HG03432 (cell line): Measurements from ENCODE around the gene CLCN7.
"Not testable (repeated sequence)": the region's sequence is repeated elsewhere in the genome, so short reads cannot be mapped to it uniquely, and the experiment has no call there.

Experiments used
- ATAC-seq: cut with Tn5 transposase; IDR thresholded peaks from one replicate; pipeline ENCODE4 v1.9.1; 2021; ENCODE audit warnings: mild to moderate bottlenecking, moderate library complexity; ENCODE audit not compliant: unreplicated experiment

Gene CLCN7

DNA sequence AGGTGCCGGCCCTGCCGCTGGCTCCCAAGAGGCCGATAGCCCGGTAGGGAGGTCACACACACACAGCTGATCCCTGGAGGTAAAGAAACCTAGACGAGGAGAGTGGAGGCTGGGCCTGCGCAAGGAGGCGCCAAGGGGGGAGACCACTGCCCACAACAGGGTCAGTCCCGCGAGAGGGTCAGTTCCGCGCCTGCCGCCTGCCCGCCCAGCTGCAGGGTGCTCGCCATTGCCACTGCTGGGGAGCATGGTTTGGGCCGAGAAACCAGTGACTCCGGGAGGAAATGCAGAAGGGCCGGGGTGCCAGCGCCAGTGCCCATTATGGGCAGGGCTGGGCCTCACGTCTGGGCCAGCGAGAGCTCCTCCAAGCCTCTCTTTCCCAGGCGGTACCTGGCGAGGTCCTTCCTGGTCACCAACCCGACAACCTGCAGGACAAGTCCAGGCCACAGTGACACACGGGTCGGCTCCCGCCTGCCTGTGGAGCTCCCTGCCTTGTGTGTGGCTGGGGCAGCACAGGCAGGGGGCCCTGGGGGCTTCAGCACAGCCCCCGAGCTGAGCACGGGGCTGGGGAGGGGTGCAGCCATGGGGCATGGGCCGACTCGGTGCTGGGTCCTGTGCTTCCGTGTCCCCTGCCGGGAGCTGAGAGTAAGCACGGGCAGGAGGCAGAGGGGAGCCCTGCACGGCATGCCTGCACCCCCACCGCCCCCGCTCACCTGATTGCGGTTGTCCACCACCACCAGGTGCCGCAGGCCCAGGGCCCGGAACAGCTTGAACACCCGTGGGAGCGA is 28.3 kb downstream of the CLCN7 start:
- no peak for ATAC-seq

DNA sequence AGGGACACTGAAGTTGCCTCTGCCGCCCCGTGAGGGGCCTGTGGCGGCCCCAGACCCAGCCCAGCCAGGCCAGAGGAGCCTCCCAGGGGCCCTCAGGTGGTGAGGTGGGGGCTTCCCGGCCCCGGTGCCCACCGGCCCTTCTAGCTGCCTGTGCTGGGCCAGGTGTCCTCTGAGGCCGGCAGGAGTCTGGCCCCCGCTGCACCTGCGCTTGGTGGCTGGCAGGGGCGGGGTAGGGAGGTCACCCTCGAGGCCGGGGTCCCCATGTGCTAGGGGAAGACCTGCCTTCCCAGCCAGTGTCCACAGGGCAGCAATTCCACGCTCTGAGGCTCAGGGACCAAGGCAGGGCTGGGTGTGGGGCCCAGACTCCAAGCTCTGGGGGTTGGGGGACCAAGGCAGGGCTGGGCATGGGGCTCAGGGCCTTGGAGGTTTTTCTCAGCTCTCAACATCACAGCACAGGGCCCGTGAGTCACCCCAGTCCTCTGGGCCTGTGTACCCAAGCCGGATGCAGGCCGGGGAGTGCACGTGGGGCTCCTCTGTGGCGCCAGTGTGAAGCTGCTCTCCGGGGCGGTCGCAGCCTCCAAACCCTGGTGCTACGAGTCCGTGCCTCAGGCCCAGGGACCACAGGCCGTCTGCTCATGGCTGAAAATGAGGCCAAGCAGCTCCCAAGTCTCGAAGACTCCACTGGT is 29.2 kb downstream of the CLCN7 start:
- no peak for ATAC-seq

DNA sequence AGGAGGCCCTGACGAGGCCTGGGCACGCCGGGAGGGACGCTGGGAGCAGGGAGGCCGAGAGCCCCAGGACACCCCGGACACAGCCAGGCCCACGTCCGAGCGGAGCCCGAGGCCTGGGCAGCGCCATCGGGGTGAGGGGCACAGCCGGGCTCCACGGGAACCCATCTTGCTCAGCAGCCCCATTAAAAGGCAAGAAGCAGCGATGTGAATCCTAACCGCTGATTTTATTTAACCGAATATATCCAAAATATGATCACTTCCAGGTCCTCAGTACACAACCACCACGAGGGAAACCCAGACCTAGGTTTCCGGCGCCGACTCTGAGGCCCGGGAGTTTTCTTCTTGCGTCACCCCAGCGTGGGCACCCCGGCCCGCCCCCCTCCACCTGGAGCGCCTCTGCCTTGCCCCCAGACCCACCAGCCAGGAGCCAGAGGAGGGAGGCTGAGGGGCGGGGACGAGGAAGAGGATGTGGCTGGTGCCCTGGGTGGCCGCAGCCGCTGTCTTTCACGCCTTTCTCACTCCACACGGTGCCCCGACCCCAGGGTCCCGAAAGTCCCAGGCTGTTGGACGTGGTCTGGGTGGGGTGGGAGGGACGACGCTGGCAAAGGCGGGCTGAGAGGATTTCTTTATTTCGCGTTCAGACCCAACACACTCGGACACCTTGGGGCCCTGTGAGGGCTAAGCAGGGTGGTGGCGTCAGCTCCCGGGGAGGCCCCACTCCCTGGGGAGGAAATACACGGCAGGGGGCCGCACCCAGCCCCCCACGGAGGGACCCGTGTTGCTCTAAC is 29.9 kb downstream of the CLCN7 start:
- ATAC-seq, result no peak

DNA sequence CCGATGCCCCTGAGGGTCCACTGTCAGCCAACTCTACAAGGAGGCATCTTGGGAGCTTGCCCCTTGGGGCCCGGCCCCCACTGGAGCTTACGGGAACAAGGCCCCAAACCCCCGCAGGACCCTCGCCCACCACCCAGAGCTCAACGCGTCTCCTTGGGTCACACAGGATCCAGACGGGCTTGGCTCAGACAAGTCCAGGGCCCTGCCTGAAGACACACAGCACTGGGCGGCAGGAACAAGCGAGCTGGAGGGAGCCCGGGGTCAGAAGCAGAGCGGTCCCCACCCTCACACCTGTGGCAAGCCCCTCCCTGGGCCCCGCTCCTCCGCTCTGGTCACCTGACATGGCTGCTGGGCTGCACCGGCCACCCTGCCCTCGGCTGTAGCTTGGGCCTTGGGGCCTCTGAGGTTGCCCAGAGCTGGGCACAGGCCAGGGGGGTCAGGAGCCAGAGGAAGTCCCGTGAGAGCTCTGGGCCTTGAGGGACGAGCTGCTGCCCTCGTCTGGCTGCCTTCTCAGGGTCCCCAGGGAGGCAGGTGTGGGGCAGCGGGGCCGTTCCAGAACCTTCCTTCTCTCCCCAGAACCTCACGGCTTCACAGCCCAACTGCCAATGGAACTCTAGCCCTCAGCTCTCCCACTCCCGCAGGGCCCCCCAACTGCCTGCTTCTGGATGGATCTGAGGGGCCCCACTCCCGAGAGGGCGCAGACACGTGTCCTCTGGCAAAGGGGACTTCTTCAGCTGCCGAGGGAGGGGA is 30.7 kb downstream of the CLCN7 start, which contains the start of gene CCDC154:
Gene CCDC154, minus strand, starts transcription at position 577 of the 750 bp plus-strand sequence. Its CDS starts 234 bp downstream, at position 343.
- no peak for ATAC-seq

DNA sequence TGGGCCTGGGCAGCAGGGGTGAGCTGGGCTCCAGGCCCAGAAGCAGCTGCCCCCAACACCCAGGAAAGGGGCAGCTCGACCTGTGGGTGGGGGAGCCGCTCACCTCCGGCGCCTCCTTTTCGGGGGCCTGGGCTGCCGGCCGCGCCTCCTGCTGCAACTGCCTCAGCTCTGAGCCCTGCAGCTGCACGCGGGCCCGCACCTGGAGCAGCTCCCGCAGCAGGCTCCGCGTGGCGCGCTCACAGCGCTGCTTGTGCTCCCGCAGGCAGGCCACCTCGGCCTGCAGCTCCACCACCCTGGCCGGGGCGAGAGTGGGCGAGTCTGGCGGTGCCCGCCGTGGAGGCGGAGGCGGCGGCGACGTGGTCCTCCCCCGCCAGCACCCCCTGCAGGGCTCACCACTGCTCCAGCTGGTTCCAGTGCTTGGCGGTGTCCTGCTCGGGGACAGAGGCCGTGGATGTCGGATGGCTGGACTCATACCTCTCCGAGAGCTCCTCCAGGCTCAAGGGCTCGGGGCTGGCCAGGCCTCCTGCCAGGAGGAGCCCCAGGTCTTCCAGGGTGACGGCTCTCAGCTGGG is 31.3 kb downstream of the CLCN7 start:
- ATAC-seq, result no peak

DNA sequence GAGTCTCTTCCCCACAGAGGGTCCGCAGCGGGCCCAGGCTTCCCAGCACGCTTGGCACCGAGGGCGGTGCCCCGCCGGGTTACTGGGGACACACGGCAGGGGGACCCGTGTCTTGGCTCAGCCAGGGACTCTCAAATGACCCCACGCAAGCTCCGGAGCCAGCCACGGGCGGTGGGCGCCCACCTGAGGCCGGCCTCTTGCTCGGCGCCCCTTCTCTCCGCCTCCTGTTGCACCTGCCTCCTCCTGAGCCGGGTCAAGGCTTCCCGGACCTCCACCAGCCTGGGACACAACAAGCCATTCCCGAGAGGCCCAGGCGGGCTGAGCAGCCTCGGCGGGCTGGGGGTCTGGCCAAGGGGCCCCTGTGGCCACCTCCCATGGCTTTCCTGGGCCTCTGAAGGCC is 32.1 kb downstream of the CLCN7 start:
- no peak for ATAC-seq

DNA sequence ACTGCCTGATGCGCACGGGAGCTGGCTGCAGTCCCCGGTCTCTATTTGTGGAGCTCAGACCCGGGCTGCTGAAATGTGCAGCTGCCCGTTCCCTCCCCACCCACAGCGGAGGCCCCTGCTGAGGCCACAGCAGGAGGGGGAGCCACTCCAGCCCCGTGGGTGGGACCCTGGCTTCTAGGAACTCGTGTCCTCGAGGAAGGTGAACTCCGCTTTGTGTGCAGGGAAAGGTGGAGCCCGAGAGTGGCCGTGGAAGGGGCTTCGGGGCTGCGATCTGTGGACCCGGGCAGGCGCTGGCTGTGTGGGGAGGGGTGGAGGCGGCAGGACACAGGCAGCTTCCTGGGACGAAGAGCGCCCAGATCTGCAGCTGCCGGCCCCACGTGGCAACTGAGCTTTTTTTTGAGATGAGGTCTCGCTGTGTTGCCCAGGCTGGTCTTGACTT is 33.4 kb downstream of the CLCN7 start:
- no peak for ATAC-seq

DNA sequence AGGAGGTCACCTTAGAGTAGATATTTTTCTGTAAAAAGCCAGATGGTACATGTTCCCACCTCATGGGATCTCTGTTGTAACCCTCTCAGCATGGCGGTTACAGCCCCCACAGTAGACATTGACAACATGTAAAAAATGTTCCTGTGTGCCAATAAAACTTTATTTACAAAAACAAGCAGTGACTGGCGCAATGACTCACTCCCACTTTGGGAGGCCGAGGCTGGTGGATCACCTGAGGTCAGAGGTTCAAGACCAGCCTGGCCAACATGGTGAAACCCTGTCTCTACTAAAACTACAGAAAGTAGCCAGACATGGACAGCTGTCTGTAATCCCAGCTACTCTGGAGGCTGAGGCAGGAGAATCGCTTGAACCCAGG is 35.1 kb downstream of the CLCN7 start:
- ATAC-seq, result not testable (repeated sequence)

DNA sequence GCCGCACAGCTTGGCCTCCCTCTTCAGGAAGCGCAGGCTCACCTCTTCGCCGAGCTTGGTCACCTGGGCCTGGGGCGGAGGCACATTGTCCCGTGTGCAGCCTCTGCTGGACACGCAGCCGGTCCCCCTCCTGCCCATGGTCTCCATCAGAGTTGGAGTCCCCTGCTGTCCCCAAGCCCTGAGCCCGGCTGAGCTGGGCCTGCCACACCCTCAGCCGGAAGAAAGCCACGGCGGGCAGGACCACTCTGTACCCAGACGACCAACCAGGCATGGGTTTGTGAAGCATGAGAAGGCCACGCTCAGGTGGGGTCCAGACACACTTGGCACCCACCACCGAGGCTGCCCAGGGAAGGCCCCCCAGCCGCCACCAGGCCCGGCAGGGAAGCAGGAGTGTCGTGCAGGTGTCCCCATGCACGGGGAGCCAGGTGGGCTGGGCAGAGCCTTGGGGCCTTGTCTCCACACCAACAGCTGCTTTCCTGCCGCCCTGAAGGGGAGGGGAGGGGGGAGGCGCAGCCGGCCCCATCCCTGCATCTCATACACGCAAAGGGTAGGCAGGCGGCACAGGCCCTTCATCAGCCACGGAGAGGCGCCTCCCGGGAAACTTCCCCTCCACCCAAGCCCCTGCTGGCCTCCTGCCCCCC is 35.6 kb downstream of the CLCN7 start:
- ATAC-seq, result no peak

DNA sequence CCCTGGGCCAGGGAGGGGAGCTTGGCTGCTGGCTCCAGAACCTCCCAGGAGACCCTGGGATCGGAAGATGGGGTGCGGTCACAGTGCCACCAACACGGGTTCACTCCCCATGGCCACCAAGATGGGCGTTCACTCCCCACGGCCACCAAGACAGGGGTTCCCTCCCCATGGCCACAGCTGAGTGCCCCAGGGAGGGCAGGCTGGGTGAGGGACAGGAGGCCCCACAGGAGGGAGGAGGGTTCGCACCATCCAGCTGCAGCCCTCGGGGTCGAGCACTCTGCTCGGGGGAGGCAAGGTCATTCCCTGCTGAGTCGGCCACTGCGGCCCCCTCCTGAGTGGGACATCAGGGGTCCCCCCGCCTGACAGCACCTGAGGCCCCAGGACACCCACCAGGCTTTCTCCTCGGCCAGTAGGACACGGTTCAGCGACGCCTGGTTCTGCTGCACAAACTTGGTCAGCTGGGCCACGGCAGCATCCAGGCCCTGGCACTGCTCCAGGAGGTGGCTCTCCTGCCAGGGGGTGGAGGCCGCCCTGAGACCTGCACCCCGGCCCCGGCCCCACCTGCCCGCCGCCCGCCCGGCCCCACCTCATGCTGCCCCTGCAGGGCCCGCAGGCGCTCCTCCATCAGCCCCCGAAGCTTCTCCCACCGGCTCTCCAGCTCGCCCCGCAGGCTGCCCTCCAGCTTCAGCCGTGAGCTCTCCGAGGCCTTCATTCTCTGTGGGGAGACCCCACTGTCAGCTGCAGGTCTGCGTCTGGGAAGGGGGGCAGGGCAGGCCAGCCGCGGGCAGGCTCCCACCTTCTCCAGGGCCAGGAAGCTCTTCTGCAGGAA is 36.4 kb downstream of the CLCN7 start:
- no peak for ATAC-seq

DNA sequence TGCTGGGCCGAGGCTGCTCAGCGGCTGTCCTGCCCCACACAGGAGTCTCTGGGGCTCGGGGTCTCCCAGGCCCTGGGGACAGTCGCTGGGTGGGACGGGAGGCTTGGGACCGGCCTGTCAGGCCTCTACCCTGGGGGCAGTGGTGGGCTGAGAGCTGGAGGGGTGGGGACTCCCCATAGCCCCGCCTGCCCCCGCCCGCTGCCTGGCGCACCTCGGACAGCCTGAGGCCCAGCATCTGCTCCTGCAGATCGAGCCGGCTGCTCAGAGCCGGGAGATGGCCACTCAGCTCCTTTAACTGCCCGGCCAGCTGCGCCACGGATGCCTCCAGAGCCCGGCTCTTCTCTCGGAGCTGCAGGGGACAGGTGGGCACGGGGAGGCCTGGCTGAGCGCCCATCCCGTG is 37.2 kb downstream of the CLCN7 start:
- no peak for ATAC-seq

DNA sequence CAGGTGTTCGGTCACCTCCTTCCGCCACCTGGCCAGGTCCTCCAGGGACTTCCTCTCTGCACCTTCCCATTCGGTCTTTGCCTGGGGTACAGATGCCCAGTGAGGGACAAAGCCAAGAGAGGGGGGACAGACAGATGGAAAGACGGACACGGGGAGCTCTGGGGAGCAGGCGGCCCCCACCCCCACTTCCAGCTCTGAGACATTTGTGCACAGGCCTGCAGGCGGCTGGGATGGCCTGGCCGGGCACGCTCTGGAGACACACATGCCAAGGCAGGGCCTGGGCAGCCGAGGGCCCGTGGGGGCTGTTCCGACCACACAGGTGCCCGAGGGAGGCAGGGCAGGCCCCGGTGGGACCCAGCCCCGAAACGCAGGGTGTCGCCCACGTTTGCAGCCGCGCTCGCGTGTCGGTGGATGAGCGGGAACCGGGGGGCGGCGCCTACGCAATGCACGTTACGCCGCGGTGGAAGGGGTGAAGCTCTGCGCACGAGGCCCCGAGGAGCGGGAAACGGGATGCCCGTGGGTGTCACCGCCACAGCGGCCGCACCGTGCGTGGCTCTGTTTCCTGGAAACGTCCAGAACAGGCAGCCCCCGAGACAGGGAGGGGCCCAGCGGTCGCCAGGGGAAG is 38.0 kb downstream of the CLCN7 start:
- no peak for ATAC-seq

DNA sequence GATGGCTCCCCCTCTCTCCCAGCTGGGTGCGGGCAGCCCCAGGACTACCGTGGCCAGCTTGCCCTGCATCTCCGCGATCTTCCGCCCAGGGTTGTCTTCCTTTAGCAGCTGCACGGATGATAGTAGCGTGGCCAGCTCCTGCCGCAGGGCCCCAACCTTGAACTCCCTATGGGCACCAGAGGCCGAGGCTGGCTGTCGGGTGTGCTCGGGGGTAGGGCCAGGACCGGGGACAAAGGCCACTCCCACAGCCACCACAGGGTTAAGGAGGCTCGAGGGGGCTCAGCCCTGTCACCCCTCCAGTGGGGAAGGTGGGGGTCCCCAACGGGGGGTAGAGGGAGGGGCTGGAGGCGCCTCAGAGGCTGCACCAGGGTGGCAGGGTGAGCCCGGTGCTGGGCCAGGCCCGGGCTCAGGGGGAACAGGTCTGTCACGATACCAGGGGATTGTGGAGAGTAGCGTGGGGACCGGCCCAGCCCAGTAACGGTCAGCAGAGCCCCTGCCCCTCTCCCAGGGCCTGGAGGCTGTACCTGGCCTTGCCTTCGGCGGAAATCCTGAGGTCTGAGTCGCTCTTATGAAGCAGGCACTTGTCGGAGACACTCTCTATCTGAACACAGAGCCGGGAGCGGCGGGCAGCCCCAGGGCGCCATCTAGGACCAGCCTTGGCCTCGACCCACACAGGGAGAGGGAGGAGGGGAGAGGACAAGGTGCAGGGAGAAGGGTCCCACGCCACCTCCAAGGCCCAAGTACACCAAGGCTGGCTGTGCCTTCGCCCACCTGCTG is 38.7 kb downstream of the CLCN7 start:
- no peak for ATAC-seq

DNA sequence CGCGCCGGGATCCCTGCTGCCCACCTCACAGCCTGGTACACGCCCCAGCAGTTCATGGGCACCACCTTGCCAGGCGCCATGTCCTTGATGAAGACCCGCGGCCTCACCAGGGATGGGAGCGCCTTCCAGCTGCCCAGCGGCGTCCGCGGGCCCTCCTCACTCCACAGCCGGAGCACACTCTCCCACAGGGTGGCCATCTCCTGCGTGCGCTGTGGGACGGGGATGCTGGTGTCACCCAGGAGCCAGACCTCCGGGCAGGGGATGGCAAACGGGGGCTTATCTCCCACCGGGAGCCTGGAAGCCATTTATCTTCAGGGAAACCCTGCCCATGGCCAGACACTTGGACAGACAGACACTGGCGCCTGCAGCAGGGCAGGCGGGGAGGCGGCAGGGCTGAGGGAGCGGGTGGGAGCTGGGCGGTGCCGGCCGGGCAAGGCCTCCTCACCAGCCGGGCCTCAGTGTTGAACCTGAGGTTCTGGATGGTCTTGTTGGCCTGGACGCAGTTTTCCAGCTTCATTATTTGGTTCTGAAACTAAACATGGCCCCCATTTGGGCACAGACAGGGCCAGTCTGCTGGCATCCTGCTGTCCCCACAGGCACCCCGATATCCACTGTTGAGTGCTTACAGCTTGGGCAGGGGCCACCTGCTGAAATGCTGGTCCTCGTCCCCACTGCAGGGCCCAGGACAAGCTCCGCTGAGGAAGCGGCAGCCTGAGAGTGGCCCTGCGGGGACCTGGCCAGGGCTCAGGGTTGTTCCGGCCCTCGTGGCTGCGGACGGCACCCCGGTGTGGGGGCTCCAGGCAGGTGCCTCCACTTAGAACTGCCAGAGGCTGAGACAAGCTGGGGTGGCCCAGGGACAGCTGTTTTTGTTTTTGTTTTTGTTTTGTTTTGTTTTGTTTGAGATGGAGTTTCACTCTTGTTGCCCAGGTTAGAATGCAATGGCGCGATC is 39.9 kb downstream of the CLCN7 start:
- no peak for ATAC-seq

DNA sequence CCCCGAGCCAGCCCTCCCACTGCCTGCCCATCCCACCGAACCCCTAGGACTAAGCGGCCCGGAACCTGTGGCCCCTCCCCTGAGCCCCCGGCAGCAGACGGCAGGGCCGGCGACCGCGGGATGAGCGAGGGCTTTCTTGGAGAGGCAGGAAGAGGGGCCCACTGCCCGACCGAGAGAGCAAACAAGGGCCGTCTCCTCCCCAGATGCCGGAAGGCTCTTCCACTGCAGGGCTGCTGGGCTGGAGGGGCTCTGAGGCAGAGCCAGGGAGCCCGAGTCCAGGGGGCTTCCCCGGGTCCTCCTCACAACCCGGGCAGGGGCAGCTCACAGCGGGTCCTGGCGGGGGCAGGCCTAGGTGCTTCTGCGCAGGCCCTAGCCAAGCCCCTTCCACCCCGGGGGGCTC is 41.1 kb downstream of the CLCN7 start:
- no peak for ATAC-seq

DNA sequence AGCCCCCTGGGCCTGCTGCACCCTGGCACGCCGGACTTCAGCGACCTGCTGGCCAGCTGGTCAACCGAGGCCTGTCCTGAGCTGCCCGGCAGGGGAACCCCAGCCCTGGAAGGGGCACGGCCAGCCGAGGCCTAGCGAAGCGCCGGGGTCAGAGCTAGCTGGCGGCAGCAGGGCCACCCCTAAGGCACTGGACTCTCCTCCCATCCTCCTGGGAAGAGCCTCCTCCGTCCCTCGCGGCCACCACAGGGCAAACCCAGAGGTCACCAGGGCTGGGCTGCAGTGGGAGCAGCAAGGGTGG is 41.6 kb downstream of the CLCN7 start:
- ATAC-seq, result no peak
